Esophagus (tissue), 2 donors: ENCODE measurements around the gene EGR1. TPM values are rescaled to one million over a fixed set of nuclear protein-coding genes. Genes with fewer than 3 reads are reported as not detected.
A peak's percentile ranks its signal among the peaks of the same experiment; 100 is the strongest.

ENCODE experiments used
- H3K27ac ChIP-seq, 2 donors: one replicate each; pipeline ENCODE4 v1.5.1; 2013; ENCODE audit warnings: low read depth in 2 of 2, mild to moderate bottlenecking in 2 of 2, inconsistent platforms in 1 of 2, low read length in 1 of 2, moderate library complexity in 1 of 2
- H3K27me3 ChIP-seq, 2 donors: one replicate each; pipeline ENCODE4 v1.6.1; 2013; ENCODE audit warnings: low read length in 2 of 2, control low read depth in 1 of 2, mild to moderate bottlenecking in 1 of 2; ENCODE audit not compliant: insufficient read depth in 2 of 2, control insufficient read depth in 1 of 2
- H3K36me3 ChIP-seq, 2 donors: one replicate each; pipeline ENCODE4 v1.6.1; 2013; ENCODE audit warnings: low read length in 1 of 2; ENCODE audit not compliant: control insufficient read depth in 2 of 2, insufficient read depth in 2 of 2
- H3K4me1 ChIP-seq, 2 donors: one replicate each; pipeline ENCODE4 v1.6.1; 2013; ENCODE audit warnings: low read length in 1 of 2; ENCODE audit not compliant: control insufficient read depth in 2 of 2, insufficient read depth in 2 of 2
- H3K4me3 ChIP-seq, 2 donors: one replicate each; pipeline ENCODE4 v1.5.1; 2013; ENCODE audit warnings: low read length in 2 of 2, mild to moderate bottlenecking in 2 of 2, low read depth in 1 of 2, moderate library complexity in 1 of 2
- H3K9me3 ChIP-seq, 2 donors: one replicate each; pipeline ENCODE4 v1.6.1; 2013; ENCODE audit warnings: mild to moderate bottlenecking in 2 of 2, low read depth in 1 of 2, low read length in 1 of 2, moderate library complexity in 1 of 2; ENCODE audit not compliant: control insufficient read depth in 2 of 2, insufficient read depth in 1 of 2
- WGBS, 2 donors: extraction: QIAGEN DNeasy Blood & Tissue Kit; methylation state at CpG; one replicate each; pipeline ENCODE4 v1.1.7; 2013; 5-methylcytosine and 5-hydroxymethylcytosine counted together
- polyA plus RNA-seq, 2 donors: library from polyadenylated mRNA; stranded (reverse); fragments of 200-250 nt; gene quantifications; one replicate each; pipeline ENCODE4 v1.2.3, GENCODE V29; 2013
- donor health status: healthy with polysubstance abuse.
- donor health status: Bipolar disorder and iron deficiency.

EGR1 gene
- polyA plus RNA-seq, 2 donors: 17.9 to 45.0 TPM

DNA sequence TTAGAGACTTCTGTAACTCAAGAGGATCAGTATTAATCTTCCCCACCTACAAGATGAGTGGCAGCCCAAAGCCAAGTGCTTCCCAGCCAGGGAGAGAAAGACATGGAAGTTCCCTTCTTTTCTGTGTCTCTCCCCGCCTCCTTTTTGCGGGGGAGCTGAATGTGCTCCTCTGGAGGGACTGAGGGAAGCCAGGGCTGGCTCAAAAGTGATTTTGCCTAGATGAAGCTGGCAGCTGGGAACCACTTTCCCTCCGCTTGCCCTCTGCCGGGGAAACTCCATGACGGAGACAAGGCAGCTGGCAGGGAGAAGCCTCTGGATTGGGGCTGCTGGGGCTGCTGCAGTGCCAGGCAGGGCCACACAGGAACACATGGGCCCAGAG, 24.4 kb downstream of the EGR1 start:
- H3K27me3 ChIP-seq: no peaks in the 10 kb centered on the region
- no peak overlapping the region for H3K27ac ChIP-seq
- H3K4me3 ChIP-seq: no peak overlapping the region
- H3K36me3 ChIP-seq: no peaks in the 10 kb centered on the region
- 37 to 50% methylated on average over 5 of the region's 5 CpGs for WGBS, 2 donors
- H3K9me3 ChIP-seq: no peaks in the 10 kb centered on the region
- peaks cover 0 to 18% of the 10 kb centered on the region in 2 donors for H3K4me1 ChIP-seq

- 63 to 73% methylated on average over 12 of the region's 12 CpGs for whole genome bisulfite sequencing, 2 donors
- Histone ChIP-seq H3K4me3 (no peak overlapping the region), H3K27me3 (no peaks in the 10 kb centered on the region), H3K36me3 (no peaks in the 10 kb centered on the region), H3K9me3 (no peaks in the 10 kb centered on the region), H3K4me1 (peaks cover 0 to 20% of the 10 kb centered on the region in 2 donors), H3K27ac (peak overlapping the region in 1 of 2 donors; percentile 16)
Observed at GRCh38 chr5:138490648-138491283, 25.5 kb downstream of the EGR1 start.

DNA sequence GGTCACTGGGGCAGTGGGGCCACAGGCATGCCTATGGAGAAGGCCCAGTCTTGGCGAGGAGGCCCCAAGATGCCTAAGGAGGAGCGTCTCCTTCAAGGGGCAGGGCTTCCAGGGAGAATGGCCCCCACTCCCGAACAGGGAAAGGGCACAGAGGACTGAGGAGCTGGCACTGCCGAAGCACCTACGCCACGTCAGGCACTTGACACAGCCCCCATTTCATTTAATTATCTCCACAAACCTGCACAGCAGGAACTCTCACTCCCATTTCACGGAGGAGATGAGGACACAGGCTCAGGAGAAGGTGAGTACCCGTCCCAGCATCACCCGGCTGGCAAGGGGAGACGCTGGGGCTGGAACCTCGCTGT, 26.0 kb downstream of the EGR1 start:
- peaks cover 0 to 20% of the 10 kb centered on the region in 2 donors for H3K4me1 ChIP-seq
- no peaks in the 10 kb centered on the region for H3K36me3 ChIP-seq
- H3K27me3 ChIP-seq: no peaks in the 10 kb centered on the region
- WGBS, 2 donors: 31 to 39% methylated on average over 11 of the region's 11 CpGs
- H3K9me3 ChIP-seq: no peaks in the 10 kb centered on the region
- H3K4me3 ChIP-seq: peak overlapping the region; percentile 48 to 59
- peak overlapping the region; percentile 16 to 39 for H3K27ac ChIP-seq

DNA sequence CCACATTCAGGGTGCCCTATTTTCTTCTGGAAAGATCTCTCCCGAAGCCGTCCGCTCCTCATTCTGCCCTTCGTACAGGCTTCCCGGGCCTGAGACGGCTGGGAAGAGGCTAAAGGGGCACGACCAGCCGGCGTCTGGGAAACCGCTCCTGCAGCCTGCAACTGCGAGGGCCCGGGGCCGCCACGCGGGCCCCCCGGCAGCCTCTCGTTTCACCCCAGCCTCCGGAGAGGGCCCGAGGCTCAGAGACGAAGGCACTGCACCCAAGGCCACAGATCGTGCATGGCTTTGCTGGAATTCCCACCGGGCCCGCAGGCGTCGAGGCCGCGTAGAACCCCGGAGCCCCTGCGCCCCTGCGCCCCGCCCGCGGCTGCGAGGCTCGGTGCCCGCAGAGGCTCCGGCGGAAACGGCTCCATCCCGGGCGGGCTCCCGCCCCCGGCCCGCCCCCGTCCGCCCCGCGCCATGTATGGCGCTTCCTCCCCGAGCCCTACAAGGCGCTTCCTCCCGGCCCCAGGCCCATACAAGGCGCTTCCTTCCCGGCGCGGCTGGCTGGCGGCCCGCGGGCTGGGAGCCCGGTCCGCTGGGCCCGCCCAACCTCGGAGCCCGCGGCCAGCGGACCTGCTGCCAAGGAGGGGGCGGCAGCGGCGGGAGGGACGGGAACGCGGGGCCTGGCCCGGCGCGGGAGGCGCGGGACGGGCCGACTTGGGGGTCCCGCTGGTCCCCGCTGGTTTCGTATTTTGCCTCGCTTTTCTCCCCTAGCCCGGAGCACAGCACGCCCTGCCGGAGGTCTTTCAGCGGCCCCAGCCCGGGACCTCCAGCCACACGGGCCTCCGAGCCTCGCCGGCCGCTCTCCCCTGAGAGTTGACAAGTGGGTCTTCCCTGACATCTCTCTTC, 26.6 kb downstream of the EGR1 start:
- WGBS, 2 donors: 2 to 3% methylated on average over 60 to 93 of the region's 93 CpGs
- Histone ChIP-seq H3K27ac (peak overlapping the region; percentile 89 to 91), H3K36me3 (no peaks in the 10 kb centered on the region), H3K4me1 (peaks cover 0 to 20% of the 10 kb centered on the region in 2 donors), H3K27me3 (no peaks in the 10 kb centered on the region), H3K9me3 (no peaks in the 10 kb centered on the region), H3K4me3 (peak overlapping the region; percentile 48 to 59)

- peak overlapping the region; percentile 48 to 54 for H3K4me3 ChIP-seq
- H3K27me3 ChIP-seq: no peaks in the 10 kb centered on the region
- no peaks in the 10 kb centered on the region for H3K36me3 ChIP-seq
- peak overlapping the region; percentile 89 to 91 for H3K27ac ChIP-seq
- no peaks in the 10 kb centered on the region for H3K9me3 ChIP-seq
- 19 to 28% methylated on average over 10 of the region's 10 CpGs for WGBS, 2 donors
- H3K4me1 ChIP-seq: peaks cover 0 to 20% of the 10 kb centered on the region in 2 donors
Observed at GRCh38 chr5:138492560-138493045, 27.3 kb downstream of the EGR1 start.

GRCh38 chr5:138495351-138495750, 30.1 kb downstream of the EGR1 start:
- 55 to 64% methylated on average over 7 of the region's 7 CpGs for WGBS, 2 donors
- no peaks in the 10 kb centered on the region for H3K9me3 ChIP-seq
- no peak overlapping the region for H3K4me3 ChIP-seq
- peaks cover 0 to 17% of the 10 kb centered on the region in 2 donors for H3K4me1 ChIP-seq
- no peaks in the 10 kb centered on the region for H3K27me3 ChIP-seq
- H3K27ac ChIP-seq: no peak overlapping the region
- H3K36me3 ChIP-seq: no peaks in the 10 kb centered on the region

- WGBS, 2 donors: 66 to 70% methylated on average over 4 of the region's 4 CpGs
- no peak overlapping the region for H3K4me3 ChIP-seq
- H3K36me3 ChIP-seq: no peaks in the 10 kb centered on the region
- H3K27ac ChIP-seq: no peak overlapping the region
- H3K27me3 ChIP-seq: no peaks in the 10 kb centered on the region
- no peaks in the 10 kb centered on the region for H3K9me3 ChIP-seq
- H3K4me1 ChIP-seq: peaks cover 2 to 14% of the 10 kb centered on the region in 2 donors
Observed at GRCh38 chr5:138498376-138498775, 33.1 kb downstream of the EGR1 start.

DNA sequence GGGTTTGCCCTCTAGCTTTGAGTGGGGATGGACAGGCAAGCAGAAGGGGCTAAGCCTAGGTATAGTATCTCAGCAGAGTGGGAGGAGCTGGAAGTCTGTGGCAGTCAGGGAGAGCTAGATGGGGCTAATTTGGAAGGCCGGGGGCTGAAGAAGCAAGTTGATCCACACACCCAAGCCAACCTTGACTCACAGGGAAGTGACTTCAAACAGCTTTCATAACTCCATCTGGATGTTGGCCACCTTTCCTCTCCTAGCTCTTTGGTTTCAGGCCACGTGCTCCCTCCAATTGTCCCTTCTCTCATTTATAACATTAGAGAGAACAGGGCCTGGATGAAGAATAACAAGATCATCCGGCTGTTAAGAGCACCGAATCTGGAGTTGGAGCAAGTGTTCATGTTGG, 36.8 kb downstream of the EGR1 start:
- no peaks in the 10 kb centered on the region for H3K27me3 ChIP-seq
- H3K4me3 ChIP-seq: no peak overlapping the region
- 44 to 60% methylated on average over 4 of the region's 4 CpGs for WGBS, 2 donors
- H3K27ac ChIP-seq: peak overlapping the region; percentile 72 to 87
- H3K9me3 ChIP-seq: no peaks in the 10 kb centered on the region
- no peaks in the 10 kb centered on the region for H3K36me3 ChIP-seq
- H3K4me1 ChIP-seq: peaks cover 2 to 11% of the 10 kb centered on the region in 2 donors

- Histone ChIP-seq H3K27ac (peak overlapping the region; percentile 72 to 87), H3K36me3 (no peaks in the 10 kb centered on the region), H3K4me1 (peaks cover 2 to 11% of the 10 kb centered on the region in 2 donors), H3K9me3 (no peaks in the 10 kb centered on the region), H3K4me3 (no peak overlapping the region), H3K27me3 (no peaks in the 10 kb centered on the region)
- 59 to 77% methylated on average over 11 of the region's 11 CpGs for WGBS, 2 donors
Observed at GRCh38 chr5:138502521-138502920, 37.2 kb downstream of the EGR1 start.
